Upper lobe of left lung (tissue), 6 donors: Measurements from ENCODE around the gene CRISPLD2. TPM values are rescaled to one million over a fixed set of nuclear protein-coding genes. Genes with fewer than 3 reads are reported as not detected.

Experiments used
- ATAC-seq, 2 donors: fragments of 200-7000 bp; cut with Tn5 transposase; one replicate each; pipeline ENCODE4 v1.9.1; 2022; ENCODE audit warnings: mild to moderate bottlenecking in 2 of 2, moderate library complexity in 2 of 2; ENCODE audit not compliant: low FRiP score in 2 of 2
- DNase-seq, 2 donors: peaks; one replicate each; pipeline ENCODE4 v3.0.0-alpha.2; 2019 to 2020
- H3K27ac ChIP-seq, 4 donors: fragments of 200-600 bp; sonication (generic); one replicate each; pipeline ENCODE4 v1.5.1; 2016 to 2019
- H3K27me3 ChIP-seq, 4 donors: fragments of 200-600 bp; sonication (generic); one replicate each; pipeline ENCODE4 v1.5.1; 2017 to 2019
- H3K36me3 ChIP-seq, 4 donors: fragments of 200-600 bp; sonication (generic); one replicate each; pipeline ENCODE4 v1.5.1; 2016 to 2019
- H3K4me1 ChIP-seq, 4 donors: fragments of 200-600 bp; sonication (generic); one replicate each; pipeline ENCODE4 v1.5.1; 2018 to 2019
- H3K4me3 ChIP-seq, 4 donors: fragments of 200-600 bp; sonication (generic); one replicate each; pipeline ENCODE4 v1.5.1; 2017 to 2019; ENCODE audit warnings: mild to moderate bottlenecking in 2 of 4, moderate library complexity in 1 of 4
- H3K9me3 ChIP-seq, 4 donors: fragments of 200-600 bp; sonication (generic); one replicate each; pipeline ENCODE4 v1.5.1; 2018 to 2019
- EP300 ChIP-seq, 4 donors: sonication (generic); formaldehyde crosslinking; IDR thresholded peaks; one replicate each; pipeline ENCODE4 v1.5.1; 2017; ENCODE audit warnings: antibody characterized with exemption in 4 of 4, control low read depth in 2 of 4
- POLR2A ChIP-seq, 4 donors: fragments of 450-650 bp; IDR thresholded peaks; one replicate each; pipeline ENCODE4 v1.5.1; 2016 to 2017; ENCODE audit warnings: antibody characterized with exemption in 4 of 4, mild to moderate bottlenecking in 2 of 4
- POLR2AphosphoS5 ChIP-seq, 2 donors: sonication (generic); formaldehyde crosslinking; IDR thresholded peaks; one replicate each; pipeline ENCODE4 v1.5.1; 2017; ENCODE audit warnings: antibody characterized with exemption in 2 of 2
- WGBS, 2 donors: methylation state at CpG; one replicate each; pipeline ENCODE4 v1.1.5; 2017 to 2018; 5-methylcytosine and 5-hydroxymethylcytosine counted together
- total RNA-seq, 6 donors: library from RNA; depleted of rRNA in 4 of 6; stranded (reverse); fragments of >200 nt in 4 of 6; gene quantifications; one replicate each; pipeline versions ENCODE4 v1.1.0 to v1.2.1, GENCODE V29; 2016 to 2021
- TF ChIP-seq, protein P1 (sequence below), 6 experiments: fragments of 450-650 bp in 4 of 6; fragments of 200-600 bp in 2 of 6; sonication (generic) in 2 of 6; IDR thresholded peaks; one replicate each; pipeline ENCODE4 v1.5.1; 2016 to 2019; ENCODE audit warnings: antibody characterized with exemption in 6 of 6
- donor health status: DM: no; HTN: no; CAD: no; lungs with moderate emphysema.
- donor health status: DM: no; HTN: yes; CAD: no; lungs with severe emphysema.

CRISPLD2 gene
- total RNA-seq, 6 donors from 2014 or later, result 30.2 to 109 (median 80.8) TPM

DNA sequence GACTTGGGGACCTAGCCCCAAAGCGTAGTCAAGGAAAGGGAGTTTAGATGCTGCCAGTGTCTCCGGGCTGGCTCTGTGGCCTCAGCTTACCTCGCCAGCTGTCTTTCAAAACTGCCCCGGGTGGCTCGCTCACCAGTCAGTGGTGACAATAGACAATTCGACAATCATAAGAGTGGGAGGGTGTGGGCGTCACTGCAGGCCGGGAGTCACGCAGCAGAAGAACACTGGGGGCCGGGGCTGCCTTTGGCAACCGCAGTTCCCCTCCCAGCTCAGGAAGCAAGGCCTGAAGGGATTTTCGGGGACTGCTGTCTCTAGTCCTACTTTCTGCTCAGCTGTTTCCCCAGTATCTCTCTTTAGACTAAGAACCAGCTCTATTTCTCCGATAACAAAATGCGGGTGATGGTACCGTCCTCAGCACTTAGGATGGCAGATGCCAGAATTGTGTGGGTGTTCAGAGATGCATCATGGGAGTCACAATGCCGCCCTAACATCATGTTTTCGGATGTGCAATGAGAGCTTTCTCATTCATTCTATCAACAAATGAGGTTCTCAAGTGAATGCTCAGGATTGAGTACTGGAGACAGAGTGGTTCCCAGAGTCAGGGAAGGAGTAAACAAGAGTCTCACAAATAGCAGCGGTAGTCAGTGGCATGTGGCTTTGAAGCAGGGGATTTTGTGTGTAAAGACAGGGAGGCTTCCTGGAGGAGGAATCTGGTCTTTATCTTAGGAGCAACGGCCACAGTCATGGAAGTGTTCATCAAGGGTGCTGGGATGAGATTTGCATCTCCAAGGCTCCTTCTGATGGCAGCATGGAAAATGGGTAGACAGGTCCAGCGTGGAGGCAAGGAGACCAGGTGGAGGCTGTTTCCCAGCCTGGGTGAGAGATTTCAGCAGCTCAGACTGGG is 98.5 kb downstream of the CRISPLD2 start:
- TF ChIP-seq, protein P1, sequence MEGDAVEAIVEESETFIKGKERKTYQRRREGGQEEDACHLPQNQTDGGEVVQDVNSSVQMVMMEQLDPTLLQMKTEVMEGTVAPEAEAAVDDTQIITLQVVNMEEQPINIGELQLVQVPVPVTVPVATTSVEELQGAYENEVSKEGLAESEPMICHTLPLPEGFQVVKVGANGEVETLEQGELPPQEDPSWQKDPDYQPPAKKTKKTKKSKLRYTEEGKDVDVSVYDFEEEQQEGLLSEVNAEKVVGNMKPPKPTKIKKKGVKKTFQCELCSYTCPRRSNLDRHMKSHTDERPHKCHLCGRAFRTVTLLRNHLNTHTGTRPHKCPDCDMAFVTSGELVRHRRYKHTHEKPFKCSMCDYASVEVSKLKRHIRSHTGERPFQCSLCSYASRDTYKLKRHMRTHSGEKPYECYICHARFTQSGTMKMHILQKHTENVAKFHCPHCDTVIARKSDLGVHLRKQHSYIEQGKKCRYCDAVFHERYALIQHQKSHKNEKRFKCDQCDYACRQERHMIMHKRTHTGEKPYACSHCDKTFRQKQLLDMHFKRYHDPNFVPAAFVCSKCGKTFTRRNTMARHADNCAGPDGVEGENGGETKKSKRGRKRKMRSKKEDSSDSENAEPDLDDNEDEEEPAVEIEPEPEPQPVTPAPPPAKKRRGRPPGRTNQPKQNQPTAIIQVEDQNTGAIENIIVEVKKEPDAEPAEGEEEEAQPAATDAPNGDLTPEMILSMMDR (IDR thresholded peaks at IDR 0.05), result no peak
- no peak for TF ChIP-seq POLR2AphosphoS5 (IDR thresholded peaks at IDR 0.05)
- no peak for TF ChIP-seq POLR2A (IDR thresholded peaks at IDR 0.05)
- TF ChIP-seq EP300 (IDR thresholded peaks at IDR 0.05), result no peak
- DNase-seq, result no peak
- no peak for ATAC-seq
- Histone ChIP-seq H3K27me3 (no peaks in the 10 kb centered on the region), H3K4me3 (no peak overlapping the region), H3K27ac (no peak overlapping the region), H3K4me1 (peaks cover 1 to 22% (median 12%) of the 10 kb centered on the region in 4 donors), H3K9me3 (no peaks in the 10 kb centered on the region), H3K36me3 (no peaks in the 10 kb centered on the region)
- WGBS, 2 donors, result 85 to 91% methylated on average over 20 of the region's 20 CpGs

DNA sequence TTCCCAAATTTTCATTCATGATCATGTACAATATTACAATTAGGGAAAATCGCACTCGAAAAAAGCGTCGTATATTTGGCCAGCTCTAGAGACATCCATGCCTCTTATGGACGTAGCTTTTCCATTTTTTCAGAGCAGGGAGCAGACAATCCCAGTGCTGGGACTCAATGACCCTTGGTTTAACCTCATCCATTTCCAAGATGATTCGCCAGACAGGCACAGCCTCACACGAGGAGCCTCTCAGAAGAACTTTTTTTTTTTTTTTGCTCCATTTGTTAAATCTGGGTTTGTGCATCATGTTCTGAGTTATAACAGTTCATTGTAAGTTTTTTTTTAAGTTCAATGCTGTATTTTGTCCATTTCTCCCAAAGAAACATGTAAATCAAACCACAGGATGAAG is 99.5 kb downstream of the CRISPLD2 start:
- H3K27me3 ChIP-seq, result no peaks in the 10 kb centered on the region
- no peaks in the 10 kb centered on the region for H3K36me3 ChIP-seq
- H3K27ac ChIP-seq, result no peak overlapping the region
- TF ChIP-seq POLR2A (IDR thresholded peaks at IDR 0.05), result no peak
- TF ChIP-seq, protein P1 (IDR thresholded peaks at IDR 0.05), result no peak
- no peak for TF ChIP-seq EP300 (IDR thresholded peaks at IDR 0.05)
- TF ChIP-seq POLR2AphosphoS5 (IDR thresholded peaks at IDR 0.05), result no peak
- H3K4me1 ChIP-seq, result peaks cover under 1 to 14% (median 8%) of the 10 kb centered on the region in 4 donors
- DNase-seq (no peak), ATAC-seq (no peak)
- no peaks in the 10 kb centered on the region for H3K9me3 ChIP-seq
- 62 to 70% methylated on average over 7 of the region's 7 CpGs for WGBS, 2 donors
- no peak overlapping the region for H3K4me3 ChIP-seq

DNA sequence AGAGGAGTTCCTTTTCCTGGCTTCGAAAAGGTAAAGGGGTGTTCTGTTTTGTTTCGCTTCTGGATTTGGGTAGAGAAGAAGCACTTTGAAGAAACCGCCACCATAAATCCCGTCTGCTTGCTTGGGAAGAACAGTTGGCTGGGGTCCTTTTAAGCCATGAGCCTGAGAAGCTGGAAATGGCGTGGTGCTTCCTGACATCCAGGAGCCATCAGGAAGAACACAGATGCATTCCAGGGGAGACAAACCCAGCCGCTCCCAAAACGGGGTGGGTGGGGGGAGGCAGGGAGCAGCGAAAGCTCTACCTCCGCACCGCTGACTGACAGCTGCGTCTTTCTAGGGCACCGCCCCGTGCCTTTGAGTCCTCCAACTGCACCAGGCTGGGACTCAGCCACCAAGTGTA is 99.9 kb downstream of the CRISPLD2 start:
- H3K27me3 ChIP-seq, result no peaks in the 10 kb centered on the region
- DNase-seq (no peak), ATAC-seq (no peak)
- TF ChIP-seq EP300 (IDR thresholded peaks at IDR 0.05) (no peak), POLR2AphosphoS5 (IDR thresholded peaks at IDR 0.05) (no peak), POLR2A (IDR thresholded peaks at IDR 0.05) (no peak)
- TF ChIP-seq, protein P1 (IDR thresholded peaks at IDR 0.05), result no peak
- H3K36me3 ChIP-seq, result no peaks in the 10 kb centered on the region
- 67 to 73% methylated on average over 13 of the region's 13 CpGs for WGBS, 2 donors
- H3K9me3 ChIP-seq, result no peaks in the 10 kb centered on the region
- H3K4me1 ChIP-seq, result peaks cover 5 to 14% (median 7%) of the 10 kb centered on the region in 4 donors
- H3K27ac ChIP-seq, result no peak overlapping the region
- no peak overlapping the region for H3K4me3 ChIP-seq

DNA sequence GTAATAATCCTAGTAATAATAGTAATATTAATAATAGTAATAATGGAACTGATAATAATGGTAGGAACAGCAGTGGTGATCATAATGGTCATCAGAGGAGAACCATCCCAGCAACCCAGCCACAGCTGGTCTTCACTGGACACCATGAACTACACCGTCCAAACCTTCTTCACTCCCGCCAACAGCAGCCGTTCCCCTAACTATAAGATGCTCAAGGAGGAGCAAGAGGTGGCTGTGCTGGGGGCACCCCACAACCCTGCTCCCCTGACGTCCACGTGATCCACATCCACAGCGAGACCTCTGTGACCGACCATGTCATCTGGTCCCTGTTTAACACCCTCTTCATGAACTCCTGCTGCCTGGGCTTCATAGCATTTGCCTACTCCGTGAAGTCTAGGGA is 100.5 kb downstream of the CRISPLD2 start:
- no peak overlapping the region for H3K4me3 ChIP-seq
- no peak for TF ChIP-seq POLR2A (IDR thresholded peaks at IDR 0.05)
- TF ChIP-seq POLR2AphosphoS5 (IDR thresholded peaks at IDR 0.05), result no peak
- TF ChIP-seq, protein P1 (IDR thresholded peaks at IDR 0.05), result no peak
- TF ChIP-seq EP300 (IDR thresholded peaks at IDR 0.05), result no peak
- 94 to 96% methylated on average over 8 of the region's 8 CpGs for WGBS, 2 donors
- no peaks in the 10 kb centered on the region for H3K9me3 ChIP-seq
- H3K27me3 ChIP-seq, result no peaks in the 10 kb centered on the region
- no peak for ATAC-seq
- DNase-seq, result no peak
- peaks cover 6 to 15% (median 13%) of the 10 kb centered on the region in 4 donors for H3K4me1 ChIP-seq
- no peak overlapping the region for H3K27ac ChIP-seq
- H3K36me3 ChIP-seq, result no peaks in the 10 kb centered on the region
